Embryonic facial prominence (tissue), 1 donor: Measurements from ENCODE around the gene PAX8.
"Not testable (repeated sequence)": the region's sequence is repeated elsewhere in the genome, so short reads cannot be mapped to it uniquely, and the experiment has no call there.

Experiments
- DNase-seq: peaks from one replicate; pipeline ENCODE4 v3.0.0-alpha.2; 2016; ENCODE audit errors: extremely low spot score

The PAX8 gene

GRCh38 chr2:113291191-113291590 lies 12.5 kb upstream of the PAX8 start:
- no peak for DNase-seq

- DNase-seq: not testable (repeated sequence)
Measured at GRCh38 chr2:113288674-113289149, 10.0 kb upstream of the PAX8 start.

GRCh38 chr2:113288117-113288673 lies 9.5 kb upstream of the PAX8 start:
- not testable (repeated sequence) for DNase-seq

- DNase-seq: no peak
Measured at GRCh38 chr2:113285816-113286215, 7.1 kb upstream of the PAX8 start.

- DNase-seq: not testable (repeated sequence)
Measured at GRCh38 chr2:113284999-113285398, 6.3 kb upstream of the PAX8 start.

- no peak for DNase-seq
Measured at GRCh38 chr2:113284476-113284875, 5.8 kb upstream of the PAX8 start.

GRCh38 chr2:113283704-113284284 lies 5.1 kb upstream of the PAX8 start:
- DNase-seq: no peak

GRCh38 chr2:113282747-113283533 lies 4.2 kb upstream of the PAX8 start:
- DNase-seq: no peak

GRCh38 chr2:113281910-113282746 lies 3.4 kb upstream of the PAX8 start:
- no peak for DNase-seq

GRCh38 chr2:113278073-113278741 lies 514 bp downstream of the PAX8 start:
- no peak for DNase-seq

GRCh38 chr2:113277474-113278072 lies 1.1 kb downstream of the PAX8 start:
- no peak for DNase-seq

GRCh38 chr2:113276761-113277425 lies 1.8 kb downstream of the PAX8 start:
- no peak for DNase-seq

- DNase-seq: no peak
Measured at GRCh38 chr2:113276216-113276760, 2.4 kb downstream of the PAX8 start.

GRCh38 chr2:113275556-113276215 lies 3.0 kb downstream of the PAX8 start:
- no peak for DNase-seq

GRCh38 chr2:113274432-113274831 lies 4.3 kb downstream of the PAX8 start:
- DNase-seq: no peak

- DNase-seq: no peak
Measured at GRCh38 chr2:113273981-113274380, 4.7 kb downstream of the PAX8 start.

GRCh38 chr2:113273027-113273551 lies 5.6 kb downstream of the PAX8 start:
- no peak for DNase-seq

- no peak for DNase-seq
Measured at GRCh38 chr2:113272477-113272876, 6.2 kb downstream of the PAX8 start.

- DNase-seq: no peak
Measured at GRCh38 chr2:113268621-113269360, 9.9 kb downstream of the PAX8 start.
